Measurements from ENCODE around the gene KCND2. TPM values are rescaled to one million over a fixed set of nuclear protein-coding genes. Genes with fewer than 3 reads are reported as not detected.

Gene KCND2
- polyA plus RNA-seq, 3 donors, result not detected

DNA sequence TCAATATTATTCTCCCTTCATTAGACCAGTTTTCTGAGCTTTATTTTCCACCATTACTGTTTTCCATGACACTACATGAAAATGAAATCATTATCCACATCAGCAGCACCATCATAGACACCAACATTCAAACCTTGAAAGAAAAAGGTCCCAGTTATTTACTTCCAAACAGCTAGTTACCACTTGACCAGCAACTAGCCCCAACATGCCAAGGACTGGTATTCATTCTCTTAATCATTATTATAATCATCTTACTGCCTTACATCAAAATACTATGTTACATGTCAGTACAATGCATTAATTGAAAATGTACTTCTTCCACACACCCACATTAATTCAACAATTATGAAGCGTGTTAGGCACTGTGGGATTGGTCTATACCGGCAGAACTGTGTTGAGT, 385.5 kb downstream of the KCND2 start:
- no peaks in the 10 kb centered on the region for H3K79me2 ChIP-seq (ENCODE audit: insufficient read depth, low read length)
- H3K9ac ChIP-seq (ENCODE audit: insufficient read depth, low read length, poor library complexity, severe bottlenecking), result no peak overlapping the region
- intact Hi-C loops (cut with micrococcal nuclease), result no loop called here
- no peaks in the 10 kb centered on the region for H3K9me3 ChIP-seq (replicated peaks in 1 of 2; ENCODE audit: control insufficient read depth in 1 of 2, insufficient read depth in 1 of 2, low read length in 2 of 2)
- H3K4me3 ChIP-seq (replicated peaks in 1 of 3; ENCODE audit: low read depth in 2 of 3, low read length in 3 of 3), result no peak overlapping the region
- H3K4me1 ChIP-seq (ENCODE audit: control insufficient read depth in 1 of 2, insufficient read depth in 2 of 2, low read length in 2 of 2), result no peaks in the 10 kb centered on the region
- no peaks in the 10 kb centered on the region for H3K36me3 ChIP-seq (replicated peaks in 1 of 2; ENCODE audit: control insufficient read depth in 1 of 2, insufficient read depth in 2 of 2, low read length in 2 of 2)
- Mint-ChIP-seq H3K4me3 (no peak overlapping the region), H3K9me3 (no peaks in the 10 kb centered on the region), H3K27ac (no peak overlapping the region), H3K36me3 (no peaks in the 10 kb centered on the region), H3K4me1 (no peaks in the 10 kb centered on the region), H3K27me3 (ENCODE audit: low read depth in 3 of 3) (peaks cover 5 to 8% (median 5%) of the 10 kb centered on the region in 3 donors)
- TF ChIP-seq, protein P1, sequence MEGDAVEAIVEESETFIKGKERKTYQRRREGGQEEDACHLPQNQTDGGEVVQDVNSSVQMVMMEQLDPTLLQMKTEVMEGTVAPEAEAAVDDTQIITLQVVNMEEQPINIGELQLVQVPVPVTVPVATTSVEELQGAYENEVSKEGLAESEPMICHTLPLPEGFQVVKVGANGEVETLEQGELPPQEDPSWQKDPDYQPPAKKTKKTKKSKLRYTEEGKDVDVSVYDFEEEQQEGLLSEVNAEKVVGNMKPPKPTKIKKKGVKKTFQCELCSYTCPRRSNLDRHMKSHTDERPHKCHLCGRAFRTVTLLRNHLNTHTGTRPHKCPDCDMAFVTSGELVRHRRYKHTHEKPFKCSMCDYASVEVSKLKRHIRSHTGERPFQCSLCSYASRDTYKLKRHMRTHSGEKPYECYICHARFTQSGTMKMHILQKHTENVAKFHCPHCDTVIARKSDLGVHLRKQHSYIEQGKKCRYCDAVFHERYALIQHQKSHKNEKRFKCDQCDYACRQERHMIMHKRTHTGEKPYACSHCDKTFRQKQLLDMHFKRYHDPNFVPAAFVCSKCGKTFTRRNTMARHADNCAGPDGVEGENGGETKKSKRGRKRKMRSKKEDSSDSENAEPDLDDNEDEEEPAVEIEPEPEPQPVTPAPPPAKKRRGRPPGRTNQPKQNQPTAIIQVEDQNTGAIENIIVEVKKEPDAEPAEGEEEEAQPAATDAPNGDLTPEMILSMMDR (IDR thresholded peaks at IDR 0.05), result no peak
- H2AFZ ChIP-seq (ENCODE audit: insufficient read depth, low read depth, low read length, poor library complexity, severe bottlenecking), result no peak overlapping the region
- no CpG with 5 or more reads among the region's 2 CpGs for WGBS (ENCODE audit: insufficient coverage)
- no peak for DNase-seq
- no peak overlapping the region for H3K4me2 ChIP-seq (replicated peaks; ENCODE audit: extremely low read depth, low read length, poor library complexity, severe bottlenecking)
- H4K20me1 ChIP-seq (ENCODE audit: insufficient read depth, low read length), result no peaks in the 10 kb centered on the region
- H3K27ac ChIP-seq (ENCODE audit: low read depth in 1 of 2, low read length in 2 of 2), result no peak overlapping the region
- H3K27me3 ChIP-seq (ENCODE audit: control insufficient read depth in 2 of 2, insufficient read depth in 2 of 2, low read length in 2 of 2), result peaks cover 3 to 11% of the 10 kb centered on the region in 2 donors

GRCh38 chr7:120662291-120662690, 389.3 kb downstream of the KCND2 start:
- Histone ChIP-seq H3K79me2 (ENCODE audit: insufficient read depth, low read length) (no peaks in the 10 kb centered on the region), H3K9ac (ENCODE audit: insufficient read depth, low read length, poor library complexity, severe bottlenecking) (no peak overlapping the region), H3K27ac (ENCODE audit: low read depth in 1 of 2, low read length in 2 of 2) (no peak overlapping the region), H4K20me1 (ENCODE audit: insufficient read depth, low read length) (no peaks in the 10 kb centered on the region), H3K4me1 (ENCODE audit: control insufficient read depth in 1 of 2, insufficient read depth in 2 of 2, low read length in 2 of 2) (no peaks in the 10 kb centered on the region), H3K4me2 (replicated peaks; ENCODE audit: extremely low read depth, low read length, poor library complexity, severe bottlenecking) (no peak overlapping the region), H2AFZ (ENCODE audit: insufficient read depth, low read depth, low read length, poor library complexity, severe bottlenecking) (no peak overlapping the region), H3K36me3 (replicated peaks in 1 of 2; ENCODE audit: control insufficient read depth in 1 of 2, insufficient read depth in 2 of 2, low read length in 2 of 2) (no peaks in the 10 kb centered on the region), H3K9me3 (replicated peaks in 1 of 2; ENCODE audit: control insufficient read depth in 1 of 2, insufficient read depth in 1 of 2, low read length in 2 of 2) (no peaks in the 10 kb centered on the region), H3K27me3 (ENCODE audit: control insufficient read depth in 2 of 2, insufficient read depth in 2 of 2, low read length in 2 of 2) (peaks cover 18 to 23% of the 10 kb centered on the region in 2 donors), H3K4me3 (replicated peaks in 1 of 3; ENCODE audit: low read depth in 2 of 3, low read length in 3 of 3) (no peak overlapping the region)
- H3K27me3 Mint-ChIP-seq (ENCODE audit: low read depth in 3 of 3), result peaks cover 11 to 22% (median 13%) of the 10 kb centered on the region in 3 donors
- no peak overlapping the region for H3K4me3 Mint-ChIP-seq
- no peak overlapping the region for H3K27ac Mint-ChIP-seq
- peaks cover 0 to 2% (median 0%) of the 10 kb centered on the region in 7 donors for H3K9me3 Mint-ChIP-seq
- intact Hi-C loops (cut with micrococcal nuclease), result no loop called here
- no peak for DNase-seq
- H3K36me3 Mint-ChIP-seq, result no peaks in the 10 kb centered on the region
- no peaks in the 10 kb centered on the region for H3K4me1 Mint-ChIP-seq
- TF ChIP-seq, protein P1 (IDR thresholded peaks at IDR 0.05), result no peak

Measured in CD14-positive monocyte (primary cell).